A549 (cell line): Measurements from ENCODE around the gene RELT.

Source experiments
- BHLHE40 ChIP-seq: IDR thresholded peaks from 2 replicates; pipeline ENCODE4 v1.6.1; 2012; ENCODE audit warnings: low read depth, low read length, inconsistent platforms
- CTCF ChIP-seq: fragments of >200 bp; sonication (Bioruptor Twin); formaldehyde crosslinking; IDR thresholded peaks from 3 replicates; pipeline ENCODE4 v1.5.1; 2016
- EP300 ChIP-seq, 2 experiments: fragments of >200 bp; sonication (Bioruptor Twin); formaldehyde crosslinking; IDR thresholded peaks; 2 replicates in 1 of 2; 3 replicates in 1 of 2; pipeline ENCODE4 v1.6.1; 2016 to 2017
- FOSL2 ChIP-seq, 2 experiments: fragments of 450-650 bp in 1 of 2; fragments of >200 bp in 1 of 2; sonication (Bioruptor Twin) in 1 of 2; formaldehyde crosslinking; IDR thresholded peaks; 2 replicates each; pipeline versions ENCODE4 v1.5.0 to v1.6.1; 2016 to 2020; ENCODE audit warnings: mild to moderate bottlenecking in 1 of 2, moderate library complexity in 1 of 2
- JUNB ChIP-seq: fragments of >200 bp; sonication (Bioruptor Twin); formaldehyde crosslinking; IDR thresholded peaks from 2 replicates; pipeline ENCODE4 v1.6.1; 2016
- MAFK ChIP-seq: fragments of 450-650 bp; IDR thresholded peaks from 2 replicates; pipeline ENCODE4 v1.6.1; 2014; ENCODE audit not compliant: partially characterized antibody
- MAX ChIP-seq: IDR thresholded peaks from 2 replicates; pipeline ENCODE4 v1.6.1; 2012
- MYC ChIP-seq: IDR thresholded peaks from 2 replicates; pipeline ENCODE4 v1.6.1; 2012; ENCODE audit warnings: mild to moderate bottlenecking, inconsistent platforms, low read length, improper control_type of control experiment, borderline replicate concordance
- NR3C1 ChIP-seq: fragments of >200 bp; sonication (Bioruptor Twin); formaldehyde crosslinking; IDR thresholded peaks from 3 replicates; pipeline ENCODE4 v1.6.1; 2017
- POLR2A ChIP-seq: IDR thresholded peaks from 2 replicates; pipeline ENCODE4 v1.6.1; 2012; ENCODE audit warnings: mild to moderate bottlenecking, low read length
- RCOR1 ChIP-seq: fragments of 150-350 bp; IDR thresholded peaks from 2 replicates; pipeline ENCODE4 v1.6.1; 2014; ENCODE audit warnings: antibody characterized with exemption, low read length, low read depth
- RFX5 ChIP-seq: fragments of 450-650 bp; IDR thresholded peaks from 2 replicates; pipeline ENCODE4 v1.7.1; 2014; ENCODE audit warnings: antibody characterized with exemption, mild to moderate bottlenecking, moderate library complexity
- TF ChIP-seq, protein P1 (sequence below): fragments of 150-350 bp; IDR thresholded peaks from 2 replicates; pipeline ENCODE4 v1.6.1; 2014; ENCODE audit warnings: low read depth, mild to moderate bottlenecking, low read length

- TF ChIP-seq EP300 (IDR thresholded peaks at IDR 0.05) (no peak), CTCF (no peak), RCOR1 (no peak), BHLHE40 (no peak), MAFK (no peak), NR3C1 (no peak), MAX (no peak), POLR2A (no peak), FOSL2 (IDR thresholded peaks at IDR 0.05) (no peak), FOSL2 (CRISPR knock-in tag; IDR thresholded peaks at IDR 0.05) (no peak), MYC (no peak), RFX5 (no peak), JUNB (no peak)
- TF ChIP-seq, protein P1, sequence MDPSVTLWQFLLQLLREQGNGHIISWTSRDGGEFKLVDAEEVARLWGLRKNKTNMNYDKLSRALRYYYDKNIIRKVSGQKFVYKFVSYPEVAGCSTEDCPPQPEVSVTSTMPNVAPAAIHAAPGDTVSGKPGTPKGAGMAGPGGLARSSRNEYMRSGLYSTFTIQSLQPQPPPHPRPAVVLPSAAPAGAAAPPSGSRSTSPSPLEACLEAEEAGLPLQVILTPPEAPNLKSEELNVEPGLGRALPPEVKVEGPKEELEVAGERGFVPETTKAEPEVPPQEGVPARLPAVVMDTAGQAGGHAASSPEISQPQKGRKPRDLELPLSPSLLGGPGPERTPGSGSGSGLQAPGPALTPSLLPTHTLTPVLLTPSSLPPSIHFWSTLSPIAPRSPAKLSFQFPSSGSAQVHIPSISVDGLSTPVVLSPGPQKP: no peak
Observed at GRCh38 chr11:73381589-73381988, 5.4 kb downstream of the RELT start.
